Erythroblast (primary cell): ENCODE results near the gene ATF7IP2.
"Not testable (repeated sequence)": the region's sequence is repeated elsewhere in the genome, so short reads cannot be mapped to it uniquely, and the experiment has no call there.

ENCODE experiments used
- GATA1 ChIP-seq: IDR thresholded peaks from 2 replicates; pipeline ENCODE4 v1.6.1; 2011; ENCODE audit warnings: low read depth, mild to moderate bottlenecking, control low read depth, low read length, moderate library complexity
- POLR2A ChIP-seq: IDR thresholded peaks from 2 replicates; pipeline ENCODE4 v1.6.1; 2011; ENCODE audit warnings: mild to moderate bottlenecking, low read length

- TF ChIP-seq POLR2A, GATA1: not testable (repeated sequence)
These were observed 41.2 kb upstream of the ATF7IP2 start for GRCh38 chr16:10344699-10345098.
